GM19238 (cell line): Measurements from ENCODE around the gene CSPG5.

Source experiments
- DNase-seq: peaks from one replicate; pipeline ENCODE4 v3.0.0; 2011; ENCODE audit warnings: low spot score; ENCODE audit not compliant: insufficient read length

CSPG5 gene

GRCh38 chr3:47536967-47537366 lies 41.7 kb downstream of the CSPG5 start:
- DNase-seq, result no peak

- DNase-seq, result no peak
These were observed 42.3 kb downstream of the CSPG5 start for GRCh38 chr3:47536221-47536891.

GRCh38 chr3:47533996-47534454 lies 44.6 kb downstream of the CSPG5 start:
- no peak for DNase-seq

- DNase-seq, result no peak
These were observed 45.2 kb downstream of the CSPG5 start for GRCh38 chr3:47533481-47533880.

GRCh38 chr3:47527952-47528725 lies 50.5 kb downstream of the CSPG5 start:
- no peak for DNase-seq

GRCh38 chr3:47525617-47526016 lies 53.0 kb downstream of the CSPG5 start:
- no peak for DNase-seq

GRCh38 chr3:47523310-47524073 lies 55.2 kb downstream of the CSPG5 start:
- DNase-seq, result no peak

- DNase-seq, result peak; percentile 55
These were observed 56.3 kb downstream of the CSPG5 start for GRCh38 chr3:47522082-47522987.

- no peak for DNase-seq
These were observed 57.9 kb downstream of the CSPG5 start for GRCh38 chr3:47520756-47521155.

- DNase-seq, result no peak
These were observed 60.7 kb downstream of the CSPG5 start for GRCh38 chr3:47517937-47518336.

GRCh38 chr3:47515864-47516319 lies 62.8 kb downstream of the CSPG5 start:
- no peak for DNase-seq

GRCh38 chr3:47515100-47515499 lies 63.6 kb downstream of the CSPG5 start:
- no peak for DNase-seq

GRCh38 chr3:47513125-47513929 lies 65.3 kb downstream of the CSPG5 start, which contains the start of gene ELP6:
TSS of gene ELP6 (minus strand) at chr3:47513712. CDS start at chr3:47513590, 122 bp downstream.
- peak; percentile 92 for DNase-seq

- no peak for DNase-seq
These were observed 66.1 kb downstream of the CSPG5 start for GRCh38 chr3:47512416-47513124.
